PFSK-1 (cell line): ENCODE results near the gene NID1.

ENCODE experiments used
- POLR2AphosphoS5 ChIP-seq: IDR thresholded peaks from 2 replicates; pipeline ENCODE4 v1.6.1; 2012; ENCODE audit warnings: low read depth, mild to moderate bottlenecking, control low read depth, low read length, moderate library complexity
- REST ChIP-seq, 2 experiments: IDR thresholded peaks; 2 replicates each; pipeline versions ENCODE4 v1.6.1 to v1.8.0; 2011 to 2012; ENCODE audit warnings: low read depth in 2 of 2, low read length in 2 of 2, control low read depth in 1 of 2, inconsistent platforms in 1 of 2, mild to moderate bottlenecking in 1 of 2, moderate library complexity in 1 of 2; ENCODE audit not compliant: insufficient read depth in 1 of 2
- TAF1 ChIP-seq: IDR thresholded peaks from 2 replicates; pipeline ENCODE4 v1.6.1; 2012; ENCODE audit warnings: low read length, control low read depth, borderline replicate concordance; ENCODE audit not compliant: insufficient read depth

GRCh38 chr1:235960809-235961208 lies 104.1 kb downstream of the NID1 start:
- TF ChIP-seq POLR2AphosphoS5 (no peak), REST (IDR thresholded peaks at IDR 0.05; ENCODE audit: insufficient read depth in 1 of 2, low read depth in 2 of 2, low read length in 2 of 2) (no peak), TAF1 (no peak)
